Caco-2 (cell line): Measurements from ENCODE around the gene ZNF777. TPM values are rescaled to one million over a fixed set of nuclear protein-coding genes. Genes with fewer than 3 reads are reported as not detected.

Source experiments
- BruUV-seq: library from RNA; stranded (reverse); fragments of 400-500 nt; replicated peaks from 2 replicates; lab custom pipeline; 2021; lab: Mats Ljungman, UMichigan
- CTCF ChIA-PET: fragments of 300-600 bp; sonication (Branson Sonifier 250); formaldehyde crosslinking; loops from one replicate; lab custom pipeline; 2022; ENCODE audit warnings: antibody characterized with exemption; lab: Charles Lee
- POLR2A ChIA-PET: fragments of 300-600 bp; sonication (Branson Sonifier 250); formaldehyde crosslinking; loops from one replicate; lab custom pipeline; 2022; ENCODE audit warnings: antibody characterized with exemption; lab: Charles Lee
- DNase-seq, 2 experiments: peaks; one replicate each; pipeline versions ENCODE4 v3.0.0 to v3.0.0-alpha.2; 2020 to 2022
- H3K27me3 ChIP-seq: replicated peaks from 2 replicates; pipeline ENCODE4 v1.6.0; 2011; ENCODE audit warnings: low read length; ENCODE audit not compliant: control insufficient read depth, insufficient read depth
- H3K36me3 ChIP-seq: 2 replicates; pipeline ENCODE4 v1.5.1; 2011; ENCODE audit warnings: low read length; ENCODE audit not compliant: control insufficient read depth, insufficient read depth
- H3K4me1 ChIP-seq: fragments of 250-450 bp; sonication (Bioruptor Pico); 2 replicates; pipeline ENCODE4 v1.5.1; 2020; ENCODE audit warnings: mild to moderate bottlenecking
- H3K4me3 ChIP-seq: 2 replicates; pipeline ENCODE4 v1.5.1; 2011; ENCODE audit warnings: low read depth, mild to moderate bottlenecking, control low read depth, low read length
- H3K9me3 ChIP-seq: fragments of 250-450 bp; sonication (Bioruptor Pico); 2 replicates; pipeline ENCODE4 v1.5.1; 2020; ENCODE audit warnings: mild to moderate bottlenecking, moderate library complexity
- H3K27ac Mint-ChIP-seq: one replicate; pipeline ENCODE4 v1.8.0; 2022; ENCODE audit warnings: mixed read lengths; ENCODE audit not compliant: unreplicated experiment
- H3K27me3 Mint-ChIP-seq: one replicate; pipeline ENCODE4 v1.8.0; 2022; ENCODE audit warnings: mixed read lengths; ENCODE audit not compliant: insufficient read depth, unreplicated experiment
- H3K36me3 Mint-ChIP-seq: one replicate; pipeline ENCODE4 v1.8.0; 2022; ENCODE audit warnings: mild to moderate bottlenecking, mixed read lengths; ENCODE audit not compliant: insufficient read depth, unreplicated experiment
- H3K4me1 Mint-ChIP-seq: one replicate; pipeline ENCODE4 v1.8.0; 2022; ENCODE audit warnings: low read depth, mixed read lengths; ENCODE audit not compliant: unreplicated experiment
- H3K4me3 Mint-ChIP-seq: one replicate; pipeline ENCODE4 v1.8.0; 2022; ENCODE audit warnings: mild to moderate bottlenecking, moderate library complexity, mixed read lengths; ENCODE audit not compliant: unreplicated experiment
- H3K9me3 Mint-ChIP-seq: one replicate; pipeline ENCODE4 v1.8.0; 2022; ENCODE audit warnings: mixed read lengths; ENCODE audit not compliant: unreplicated experiment
- CTCF ChIP-seq, 2 experiments: fragments of 200-600 bp in 1 of 2; IDR thresholded peaks; 1 replicate in 1 of 2; 2 replicates in 1 of 2; pipeline versions ENCODE4 v1.5.1 to v1.8.0; 2011 to 2022; ENCODE audit warnings: antibody characterized with exemption in 1 of 2, control low read depth in 1 of 2, inconsistent platforms in 1 of 2, low read depth in 1 of 2, low read length in 1 of 2, mild to moderate bottlenecking in 1 of 2, moderate library complexity in 1 of 2; ENCODE audit not compliant: insufficient read depth in 1 of 2, severe bottlenecking in 1 of 2, unreplicated experiment in 1 of 2
- intact Hi-C: fragments of 100-400 bp; cut with micrococcal nuclease; formaldehyde crosslinking; loops from one replicate; pipeline ENCODE4 v1.10.0; 2022; ENCODE audit not compliant: unreplicated experiment
- total RNA-seq: library from RNA; stranded (reverse); gene quantifications from 2 replicates; pipeline ENCODE4 v1.2.3, GENCODE V29; 2022

The ZNF777 gene
- total RNA-seq, 1 experiment from 2014 or later = 22.7 TPM

DNA sequence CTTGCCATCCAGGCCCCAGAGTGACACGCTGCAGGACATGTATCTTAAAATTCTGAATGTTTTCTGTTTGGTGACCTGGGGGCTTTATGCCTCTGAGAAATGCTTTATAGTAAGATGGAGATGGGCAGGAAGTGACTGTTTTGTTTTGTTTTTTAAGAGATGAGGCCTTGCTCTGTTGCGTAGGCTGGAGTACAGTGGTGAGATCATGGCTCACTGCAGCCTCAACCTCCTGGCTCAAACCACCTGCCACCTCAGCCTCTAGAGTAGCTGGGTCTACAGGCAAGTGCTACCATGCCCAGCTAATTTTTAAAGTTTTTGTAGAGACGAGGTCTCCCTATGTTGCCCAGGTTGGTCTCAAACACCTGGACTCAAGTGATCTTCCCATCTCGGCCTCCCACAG, 20.6 kb downstream of the ZNF777 start:
- H3K4me3 Mint-ChIP-seq = no peak overlapping the region
- H3K9me3 ChIP-seq = no peaks in the 10 kb centered on the region
- peaks cover 28% of the 10 kb centered on the region for H3K36me3 Mint-ChIP-seq
- TF ChIP-seq CTCF (IDR thresholded peaks at IDR 0.05; ENCODE audit: insufficient read depth in 1 of 2, low read depth in 1 of 2, low read length in 1 of 2, severe bottlenecking in 1 of 2, unreplicated experiment in 1 of 2) = no peak
- POLR2A ChIA-PET = no interaction called here
- no peaks in the 10 kb centered on the region for H3K36me3 ChIP-seq
- peaks cover 7% of the 10 kb centered on the region for H3K4me1 Mint-ChIP-seq
- no peaks in the 10 kb centered on the region for H3K27me3 ChIP-seq
- no peaks in the 10 kb centered on the region for H3K4me1 ChIP-seq
- CTCF ChIA-PET = interaction anchor here (0.6 kb wide), 2 partner anchors 9 to 1686 kb away, joined by 3 to 11 read pairs; no protein-coding TSS in a partner anchor
- no peaks in the 10 kb centered on the region for H3K9me3 Mint-ChIP-seq
- no peak overlapping the region for H3K4me3 ChIP-seq
- H3K27me3 Mint-ChIP-seq = no peaks in the 10 kb centered on the region
- intact Hi-C loops = no loop called here
- H3K27ac Mint-ChIP-seq = no peak overlapping the region
- no peak for DNase-seq
- no TSS peak for BruUV-seq

- Histone ChIP-seq H3K4me1 (no peaks in the 10 kb centered on the region), H3K36me3 (no peaks in the 10 kb centered on the region), H3K27me3 (no peaks in the 10 kb centered on the region), H3K4me3 (no peak overlapping the region), H3K9me3 (no peaks in the 10 kb centered on the region)
- TF ChIP-seq CTCF (IDR thresholded peaks at IDR 0.05; ENCODE audit: insufficient read depth in 1 of 2, low read depth in 1 of 2, low read length in 1 of 2, severe bottlenecking in 1 of 2, unreplicated experiment in 1 of 2) = no peak
- Mint-ChIP-seq H3K27ac (no peak overlapping the region), H3K27me3 (no peaks in the 10 kb centered on the region), H3K36me3 (peaks cover 35% of the 10 kb centered on the region), H3K4me1 (no peaks in the 10 kb centered on the region), H3K4me3 (no peak overlapping the region), H3K9me3 (no peaks in the 10 kb centered on the region)
- ChIA-PET CTCF (no interaction called here), POLR2A (no interaction called here)
- no peak for DNase-seq
- intact Hi-C loops = no loop called here
- no TSS peak for BruUV-seq
Observed at GRCh38 chr7:149436358-149436757, 24.5 kb downstream of the ZNF777 start.

DNA sequence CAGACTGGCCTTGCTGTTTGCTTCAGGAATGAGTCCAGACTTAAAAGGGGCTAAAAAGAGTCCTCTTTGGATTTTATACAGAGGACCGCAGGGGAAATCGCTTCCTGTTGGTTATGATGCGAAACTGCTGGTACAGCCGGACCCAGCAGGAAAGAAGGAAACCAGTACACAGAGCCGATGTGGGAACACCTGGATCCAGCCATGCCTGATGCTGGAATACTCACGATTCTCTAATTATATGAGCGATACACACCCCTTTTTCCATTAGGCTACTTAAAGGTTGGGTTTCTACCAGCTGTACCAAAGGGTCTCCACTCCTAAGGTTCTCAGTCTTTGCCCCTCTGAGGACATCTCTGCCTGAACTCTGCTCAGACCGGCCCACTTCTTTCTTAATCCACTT, 27.7 kb downstream of the ZNF777 start:
- no peak overlapping the region for H3K4me3 Mint-ChIP-seq

More for the DNA sequence above, 27.7 kb downstream of the ZNF777 start:
- Mint-ChIP-seq H3K27me3 (no peaks in the 10 kb centered on the region), H3K27ac (no peak overlapping the region), H3K36me3 (peaks cover 37% of the 10 kb centered on the region), H3K9me3 (no peaks in the 10 kb centered on the region), H3K4me1 (no peaks in the 10 kb centered on the region)
- CTCF ChIA-PET = no interaction called here
- Histone ChIP-seq H3K36me3 (no peaks in the 10 kb centered on the region), H3K4me1 (no peaks in the 10 kb centered on the region), H3K9me3 (no peaks in the 10 kb centered on the region), H3K4me3 (no peak overlapping the region), H3K27me3 (no peaks in the 10 kb centered on the region)
- no peak for DNase-seq
- intact Hi-C loops = no loop called here
- no TSS peak for BruUV-seq
- TF ChIP-seq CTCF (IDR thresholded peaks at IDR 0.05; ENCODE audit: insufficient read depth in 1 of 2, low read depth in 1 of 2, low read length in 1 of 2, severe bottlenecking in 1 of 2, unreplicated experiment in 1 of 2) = no peak
- POLR2A ChIA-PET = no interaction called here
